ENCODE measurements around the gene FBXW4. TPM values are rescaled to one million over a fixed set of nuclear protein-coding genes. Genes with fewer than 3 reads are reported as not detected.

FBXW4 gene
- total RNA-seq, 2 donors from 2014 or later, result 61.3 to 92.2 TPM

GRCh38 chr10:101684782-101685181 is 10.2 kb downstream of the FBXW4 start:
- no peak for DNase-seq (ENCODE audit: low spot score)
- TF ChIP-seq POLR2A (IDR thresholded peaks at IDR 0.05) (no peak), POLR2AphosphoS5 (IDR thresholded peaks at IDR 0.05) (no peak), CTCF (IDR thresholded peaks at IDR 0.05) (no peak)
- 100% methylated on average over 1 of the region's 1 CpG for WGBS
- H3K27ac ChIP-seq, result no peak overlapping the region
- no peaks in the 10 kb centered on the region for H3K4me1 ChIP-seq (replicated peaks)
- H3K4me3 ChIP-seq, result no peak overlapping the region
- no peaks in the 10 kb centered on the region for H3K27me3 ChIP-seq (replicated peaks; ENCODE audit: insufficient read depth)
- H3K9me3 ChIP-seq, result no peaks in the 10 kb centered on the region
- H3K36me3 ChIP-seq, result no peaks in the 10 kb centered on the region
- intact Hi-C loops (cut with DNase I), result no loop called here

DNA sequence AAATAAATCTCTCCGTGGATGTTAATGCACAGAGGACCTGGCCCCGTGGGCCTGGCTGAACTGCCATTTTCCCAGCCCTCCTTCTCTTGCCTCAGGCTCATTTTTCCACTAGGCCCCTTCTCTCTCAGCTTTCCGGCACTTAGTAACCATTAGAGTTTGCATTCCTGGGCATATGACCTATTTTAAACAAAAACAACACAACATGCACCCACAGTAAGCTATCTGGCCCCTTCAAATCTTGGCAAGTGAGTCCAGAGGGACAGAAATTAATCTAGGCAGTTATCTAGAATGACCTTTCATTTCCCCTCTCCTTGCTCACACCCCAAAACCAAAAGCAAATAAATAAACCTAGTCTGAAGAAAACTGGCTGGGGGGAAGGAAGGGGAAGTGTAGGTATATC is 11.7 kb downstream of the FBXW4 start:
- Histone ChIP-seq H3K4me3 (no peak overlapping the region), H3K27ac (no peak overlapping the region), H3K27me3 (replicated peaks; ENCODE audit: insufficient read depth) (no peaks in the 10 kb centered on the region), H3K9me3 (no peaks in the 10 kb centered on the region), H3K36me3 (no peaks in the 10 kb centered on the region), H3K4me1 (replicated peaks) (no peaks in the 10 kb centered on the region)
- DNase-seq (ENCODE audit: low spot score), result no peak
- intact Hi-C loops (cut with DNase I), result no loop called here
- TF ChIP-seq CTCF (IDR thresholded peaks at IDR 0.05) (no peak), POLR2A (IDR thresholded peaks at IDR 0.05) (no peak), POLR2AphosphoS5 (IDR thresholded peaks at IDR 0.05) (no peak)
- 89% methylated on average over 3 of the region's 3 CpGs for WGBS

GRCh38 chr10:101682172-101682825 is 12.7 kb downstream of the FBXW4 start:
- no peak overlapping the region for H3K4me3 ChIP-seq
- H3K27ac ChIP-seq, result no peak overlapping the region

GRCh38 chr10:101676565-101676964 is 18.4 kb downstream of the FBXW4 start:
- no peaks in the 10 kb centered on the region for H3K27me3 ChIP-seq (replicated peaks; ENCODE audit: insufficient read depth)
- H3K4me3 ChIP-seq, result no peak overlapping the region
- intact Hi-C loops (cut with DNase I), result no loop called here
- H3K36me3 ChIP-seq, result peaks cover 0 to 3% of the 10 kb centered on the region in 2 donors
- no peak for TF ChIP-seq CTCF (IDR thresholded peaks at IDR 0.05)
- TF ChIP-seq POLR2AphosphoS5 (IDR thresholded peaks at IDR 0.05), result no peak
- no peak for TF ChIP-seq POLR2A (IDR thresholded peaks at IDR 0.05)
- no peak for DNase-seq (ENCODE audit: low spot score)
- H3K27ac ChIP-seq, result no peak overlapping the region
- H3K9me3 ChIP-seq, result no peaks in the 10 kb centered on the region
- H3K4me1 ChIP-seq (replicated peaks), result no peaks in the 10 kb centered on the region

More at GRCh38 chr10:101682172-101682825, 12.7 kb downstream of the FBXW4 start:
- intact Hi-C loops (cut with DNase I), result no loop called here
- no peak for DNase-seq (ENCODE audit: low spot score)
- 7% methylated on average over 2 of the region's 2 CpGs for WGBS
- Histone ChIP-seq H3K27me3 (replicated peaks; ENCODE audit: insufficient read depth) (no peaks in the 10 kb centered on the region), H3K9me3 (no peaks in the 10 kb centered on the region), H3K36me3 (no peaks in the 10 kb centered on the region), H3K4me1 (replicated peaks) (no peaks in the 10 kb centered on the region)
- TF ChIP-seq CTCF (IDR thresholded peaks at IDR 0.05), result no peak

- no peaks in the 10 kb centered on the region for H3K27me3 ChIP-seq (replicated peaks; ENCODE audit: insufficient read depth)
- no peaks in the 10 kb centered on the region for H3K4me1 ChIP-seq (replicated peaks)
- DNase-seq (ENCODE audit: low spot score), result no peak
- intact Hi-C loops (cut with DNase I), result no loop called here
- TF ChIP-seq CTCF (IDR thresholded peaks at IDR 0.05) (no peak), POLR2AphosphoS5 (IDR thresholded peaks at IDR 0.05) (no peak)
- H3K4me3 ChIP-seq, result no peak overlapping the region
- no peaks in the 10 kb centered on the region for H3K9me3 ChIP-seq
- H3K27ac ChIP-seq, result no peak overlapping the region
- 91% methylated on average over 2 of the region's 2 CpGs for WGBS
- peaks cover 0 to 3% of the 10 kb centered on the region in 2 donors for H3K36me3 ChIP-seq
These were observed 19.9 kb downstream of the FBXW4 start for GRCh38 chr10:101675115-101675514.

Measured in prostate gland (tissue), 2 donors.